HG03460 (cell line): ENCODE measurements around the gene SP140.
"Not testable (repeated sequence)": the region's sequence is repeated elsewhere in the genome, so short reads cannot be mapped to it uniquely, and the experiment has no call there.

Experiments
- ATAC-seq: cut with Tn5 transposase; IDR thresholded peaks from one replicate; pipeline ENCODE4 v1.9.1; 2021; ENCODE audit not compliant: unreplicated experiment

The SP140 gene

DNA sequence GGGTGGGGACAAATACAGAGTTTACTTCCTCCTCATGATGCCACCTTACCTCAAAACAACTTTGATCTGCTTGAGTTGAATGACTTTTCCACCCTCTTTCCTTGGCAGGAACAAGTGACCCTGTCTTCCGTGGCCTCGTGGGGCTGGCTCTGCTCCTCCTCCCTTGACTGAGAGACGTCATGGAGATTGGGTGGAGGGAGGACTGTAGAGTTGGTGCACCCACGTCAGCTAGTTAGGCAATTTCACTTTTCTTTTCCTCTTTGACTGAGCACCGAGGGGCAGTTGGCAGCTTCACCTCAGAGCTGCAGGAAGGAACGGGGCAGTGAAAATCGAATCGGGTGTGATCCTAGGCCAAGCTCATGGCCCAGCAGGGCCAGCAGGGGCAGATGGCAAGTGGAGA lies at the start of gene SP140:
Gene SP140 (plus strand): TSS at position 251 of the 400 bp plus-strand sequence. CDS start 109 bp downstream, at position 360.
- peak; percentile 71 for ATAC-seq

DNA sequence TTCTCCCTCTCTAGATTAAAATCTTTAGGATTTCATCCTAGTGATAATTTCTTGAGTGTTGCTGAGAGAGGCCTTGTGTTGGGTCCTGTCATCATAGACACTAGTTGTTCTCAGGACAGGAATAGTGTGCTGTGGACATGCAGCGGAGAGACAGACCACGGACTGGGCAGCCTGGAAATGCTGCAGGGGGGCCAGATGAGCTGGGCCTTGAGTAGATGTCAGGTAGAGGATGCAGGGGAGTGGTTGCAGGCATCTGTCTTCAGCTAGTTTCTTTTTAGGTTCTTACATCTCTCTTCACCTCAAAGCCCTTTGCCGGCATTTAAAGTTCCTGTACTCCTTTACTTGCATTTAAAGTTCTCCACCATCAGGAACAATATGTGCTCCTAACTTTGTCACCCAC lies 48.5 kb upstream of the SP140 start:
- ATAC-seq, result no peak

DNA sequence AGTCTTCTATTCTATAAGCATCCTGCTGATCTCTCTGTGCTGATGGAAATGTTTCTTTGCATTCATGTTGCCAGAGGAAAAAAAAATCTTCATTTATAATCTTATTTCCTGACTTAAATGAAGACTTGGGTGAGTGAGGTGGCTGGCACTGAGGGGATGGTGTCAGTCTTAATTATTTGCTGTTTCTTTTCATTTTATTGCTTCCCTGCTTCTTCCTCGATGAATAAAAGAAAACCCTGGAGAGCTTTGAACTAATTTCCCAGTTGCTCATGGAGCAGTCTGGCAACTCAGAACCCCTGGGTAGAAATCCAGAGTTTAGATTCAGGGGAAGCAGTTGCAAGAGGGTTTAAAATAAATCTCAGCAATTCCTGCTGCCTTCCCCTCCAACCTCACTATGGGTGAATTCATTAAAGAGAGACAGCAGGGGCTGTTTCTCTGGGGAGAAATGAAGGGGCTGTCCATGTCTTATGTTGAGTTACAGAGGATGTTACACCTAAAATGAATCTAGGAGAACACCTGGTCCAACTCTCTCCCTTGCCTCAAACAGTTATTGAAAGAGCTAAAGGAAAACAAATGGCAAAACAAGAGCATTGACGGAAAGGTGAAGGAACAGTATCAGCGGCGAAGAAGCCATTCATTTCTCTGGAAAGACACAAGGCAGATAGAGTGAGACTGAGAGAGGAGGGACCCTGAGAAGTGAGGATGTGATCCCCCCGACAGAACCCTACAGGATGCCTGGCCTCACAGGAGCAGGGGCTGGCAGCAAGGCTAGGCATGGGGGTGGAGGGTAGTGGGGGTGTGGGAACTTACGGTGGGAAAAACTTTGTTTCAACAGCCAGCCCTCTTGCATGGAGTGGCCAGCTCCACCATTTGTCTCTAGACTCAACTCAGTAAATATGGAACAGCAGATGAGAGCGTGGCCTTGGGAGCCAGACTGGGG lies 46.7 kb upstream of the SP140 start:
- no peak for ATAC-seq

DNA sequence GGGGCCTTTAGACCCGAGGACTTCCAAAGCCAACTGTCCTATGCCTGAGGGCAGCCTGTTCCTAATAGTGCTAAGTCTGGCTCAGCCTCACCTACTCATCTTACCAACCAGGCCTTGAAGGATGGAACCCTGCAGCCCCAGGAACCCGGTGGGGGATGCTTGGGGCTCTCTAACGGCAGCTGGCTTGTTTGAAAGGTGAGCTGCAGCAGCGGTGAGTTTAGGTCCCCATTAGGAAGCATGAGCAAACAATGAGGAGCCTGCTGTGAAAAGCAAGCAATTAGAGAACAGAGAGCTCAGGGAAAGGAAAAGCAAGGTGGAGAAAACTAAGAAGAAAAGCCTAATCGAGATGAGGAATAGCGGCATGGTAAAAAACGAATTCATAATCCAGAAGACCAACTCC lies 45.6 kb upstream of the SP140 start:
- no peak for ATAC-seq

DNA sequence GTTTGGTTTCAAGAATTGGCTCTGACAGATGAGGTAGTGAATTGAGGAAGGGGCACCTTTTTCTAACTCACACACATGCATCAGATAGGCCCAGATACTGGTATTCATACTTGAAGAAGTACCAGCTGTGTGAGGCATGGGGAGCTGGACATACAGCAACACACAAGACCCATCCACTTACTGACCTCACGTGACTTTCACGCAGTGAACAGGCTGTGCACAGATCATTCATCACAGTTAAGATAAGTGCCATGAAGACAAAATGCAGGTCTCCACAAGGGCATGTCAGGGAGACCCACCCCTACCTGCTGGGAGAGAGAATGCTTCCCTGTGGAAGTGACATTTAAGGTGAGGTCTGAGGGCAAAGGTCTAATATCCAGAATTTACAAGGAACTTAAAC lies 44.3 kb upstream of the SP140 start:
- no peak for ATAC-seq

DNA sequence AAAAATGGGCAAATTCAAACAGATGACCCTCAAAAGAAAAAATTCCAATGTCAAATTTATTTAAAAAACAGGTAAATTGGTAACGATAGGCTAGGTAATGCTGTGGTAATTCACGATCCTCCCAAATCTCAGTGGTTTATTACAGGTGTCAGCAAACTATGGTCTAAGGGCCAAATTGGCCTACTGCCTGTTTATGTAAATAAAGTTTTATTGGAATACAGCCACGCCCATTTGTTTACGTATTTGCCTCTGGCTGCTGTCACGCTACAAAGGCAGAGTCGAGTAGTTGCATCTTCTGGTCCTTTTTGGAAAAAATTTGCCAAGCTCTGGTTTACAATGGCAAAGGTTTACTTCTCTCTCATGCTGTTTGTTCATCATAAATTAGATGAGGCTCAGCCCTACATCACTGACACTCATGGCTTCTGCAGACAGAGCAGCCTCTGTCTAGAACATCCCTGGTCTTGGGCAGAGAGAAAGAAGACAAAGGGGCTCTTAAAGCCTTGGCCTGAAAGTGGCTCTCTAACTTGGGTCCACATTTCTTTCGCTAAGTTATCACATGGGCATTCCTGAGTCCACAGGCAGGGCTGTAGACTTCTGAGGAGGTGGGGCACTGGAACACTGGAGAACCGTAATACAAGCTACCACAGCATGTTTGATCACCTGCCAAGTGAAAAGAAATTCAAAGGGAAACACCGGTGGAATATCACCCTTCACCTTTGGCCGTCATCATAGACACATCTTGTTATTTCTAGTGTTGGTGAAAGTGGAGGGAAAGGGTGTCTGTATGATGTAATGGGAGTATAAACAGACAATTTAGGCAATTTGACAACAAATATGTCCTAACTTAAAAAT lies 40.6 kb upstream of the SP140 start:
- ATAC-seq, result no peak

DNA sequence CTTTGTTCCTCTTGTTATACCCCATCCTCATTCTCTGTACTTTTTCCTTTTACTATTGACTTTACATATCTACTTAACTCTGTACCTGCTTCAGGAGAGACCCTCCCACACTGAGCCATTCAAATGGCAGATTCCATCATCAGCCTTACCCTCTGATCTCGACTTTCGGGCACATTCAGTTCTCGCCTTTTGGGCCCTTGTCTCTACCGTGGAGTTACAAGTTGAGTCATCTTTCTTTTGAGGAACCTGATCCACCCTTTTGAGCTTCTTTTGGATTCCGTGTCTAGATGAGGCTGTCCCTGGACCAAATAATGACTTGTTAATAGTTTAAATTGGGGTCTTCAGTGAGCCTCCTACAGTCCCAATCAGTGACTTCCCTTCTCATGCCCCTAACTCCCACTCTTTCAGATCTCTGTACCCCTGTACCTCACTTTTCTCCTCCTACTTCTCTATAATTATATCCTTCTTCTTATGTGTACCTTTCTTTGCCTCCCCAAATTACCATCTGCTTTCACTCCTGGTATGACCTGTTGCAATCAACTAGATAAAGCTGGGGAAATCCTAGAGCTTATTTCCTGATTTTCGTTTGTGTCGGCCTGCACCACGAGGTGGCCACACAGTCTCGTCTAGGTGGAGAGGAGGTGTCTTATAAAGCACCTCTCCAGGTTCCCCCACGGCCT lies 23.0 kb upstream of the SP140 start:
- peak; percentile 46 for ATAC-seq

DNA sequence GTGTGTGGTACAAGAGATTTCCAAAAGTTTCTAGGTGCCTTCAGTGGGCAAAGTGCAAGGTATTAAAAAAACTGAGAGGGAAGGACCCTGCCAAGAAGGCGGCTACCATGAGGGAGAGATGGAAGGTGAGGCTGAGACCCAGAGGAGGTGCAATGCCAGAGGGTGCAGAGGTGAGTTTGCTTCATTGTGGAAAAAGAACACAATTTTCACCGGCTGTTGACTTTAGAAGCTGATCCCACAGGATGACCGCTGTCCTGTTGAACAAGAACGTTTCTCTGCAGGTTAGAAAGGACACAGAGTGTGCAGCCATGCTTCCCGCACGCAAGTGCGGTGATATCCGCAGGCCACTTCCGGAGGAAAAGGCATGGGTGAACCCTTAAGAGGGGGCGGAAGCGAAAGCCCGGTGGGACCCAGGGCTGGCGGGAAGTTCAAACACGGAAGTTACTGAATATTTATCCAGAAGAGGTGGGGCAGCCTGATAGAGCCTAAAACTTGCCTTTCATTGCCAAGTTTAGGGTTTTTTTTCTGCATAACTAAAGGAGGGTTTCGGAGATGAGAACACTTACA lies 22.3 kb upstream of the SP140 start:
- ATAC-seq, result peak; percentile 1

DNA sequence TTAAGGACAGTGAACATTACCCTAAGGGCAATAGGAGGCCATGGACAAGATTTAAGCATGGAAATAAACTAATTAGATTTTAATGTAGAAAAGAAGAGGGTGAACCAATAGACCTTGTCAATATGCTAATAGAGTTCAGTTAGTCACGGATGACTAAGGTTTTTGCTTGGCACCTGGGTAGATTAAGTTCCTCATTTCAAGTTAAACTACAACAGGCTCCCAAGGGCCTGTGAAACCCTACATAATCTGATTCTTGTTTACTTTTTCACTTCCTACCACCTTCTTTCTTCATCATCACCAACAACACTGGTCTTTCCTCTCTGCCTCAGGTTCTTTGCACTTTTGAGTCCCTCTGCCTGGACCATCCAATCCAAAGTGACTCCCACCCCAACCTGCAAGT lies 20.5 kb upstream of the SP140 start:
- peak; percentile 53 for ATAC-seq

DNA sequence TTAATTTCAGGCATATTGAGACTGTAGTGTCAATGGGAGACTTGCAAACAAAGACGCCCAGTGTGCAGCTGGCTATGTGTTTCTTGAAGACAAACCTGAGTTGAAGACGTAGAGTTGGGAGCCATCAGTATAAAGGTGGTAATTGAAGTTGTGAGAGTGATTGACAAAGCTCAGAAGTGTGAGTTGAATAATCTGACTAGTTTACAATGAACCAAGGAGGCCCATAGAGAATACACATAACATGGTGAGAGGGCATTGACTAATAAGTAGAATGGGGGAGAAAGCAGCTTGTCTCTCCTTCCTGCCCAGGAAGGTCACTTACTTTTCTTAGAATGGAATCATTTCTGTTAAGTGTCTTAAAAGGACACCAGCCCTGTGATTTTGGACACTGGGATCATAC lies 19.8 kb upstream of the SP140 start:
- ATAC-seq, result no peak

DNA sequence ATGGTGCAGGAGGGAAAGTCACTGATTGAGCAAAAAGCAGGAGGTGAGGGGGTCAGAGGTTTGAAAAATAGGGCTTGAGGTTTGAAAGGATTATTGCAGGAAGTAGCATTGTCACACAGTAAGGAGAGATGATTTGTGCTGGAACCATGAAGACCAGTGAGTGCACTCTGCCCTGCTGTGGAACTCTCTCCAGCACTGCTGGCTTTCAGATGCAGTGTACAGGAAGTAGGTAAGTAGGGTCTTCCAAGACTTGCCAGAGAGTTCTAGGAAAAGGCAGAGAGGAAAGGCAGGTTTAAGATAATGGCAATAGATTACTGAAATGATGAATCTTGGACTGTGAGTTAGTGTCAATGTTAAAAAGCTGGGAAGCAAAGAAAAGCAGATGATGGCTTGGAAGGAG lies 17.0 kb upstream of the SP140 start:
- ATAC-seq, result no peak

DNA sequence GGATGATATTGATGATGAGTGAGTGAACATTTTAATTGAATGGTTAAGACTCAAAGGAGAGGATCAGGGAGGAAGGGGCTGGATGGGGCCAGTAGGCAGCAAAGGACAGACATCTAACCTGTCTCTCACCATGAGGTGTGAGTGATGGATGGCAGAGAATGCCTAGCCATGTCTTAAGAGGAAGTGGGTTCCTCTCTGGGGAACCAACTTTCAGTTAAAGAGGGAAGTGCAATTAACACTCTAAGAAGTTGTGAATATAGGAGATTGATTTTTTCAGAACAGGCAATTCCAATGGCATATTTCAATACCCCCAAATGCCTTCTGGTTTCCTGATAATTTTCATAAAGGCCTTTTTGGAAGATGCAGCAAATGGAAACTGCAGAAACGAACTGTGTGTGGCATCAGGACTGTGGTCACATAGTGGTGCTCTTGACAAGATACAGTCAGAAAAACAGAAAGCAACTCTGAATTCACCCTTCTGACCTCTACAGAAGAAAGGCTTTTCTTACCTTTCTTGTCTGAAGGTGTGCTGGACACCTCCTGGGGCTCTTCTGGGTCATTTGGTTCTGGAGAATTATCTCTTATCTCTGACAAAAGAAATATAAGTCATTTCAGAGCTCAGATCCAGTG lies 16.0 kb upstream of the SP140 start:
- peak; percentile 57 for ATAC-seq

DNA sequence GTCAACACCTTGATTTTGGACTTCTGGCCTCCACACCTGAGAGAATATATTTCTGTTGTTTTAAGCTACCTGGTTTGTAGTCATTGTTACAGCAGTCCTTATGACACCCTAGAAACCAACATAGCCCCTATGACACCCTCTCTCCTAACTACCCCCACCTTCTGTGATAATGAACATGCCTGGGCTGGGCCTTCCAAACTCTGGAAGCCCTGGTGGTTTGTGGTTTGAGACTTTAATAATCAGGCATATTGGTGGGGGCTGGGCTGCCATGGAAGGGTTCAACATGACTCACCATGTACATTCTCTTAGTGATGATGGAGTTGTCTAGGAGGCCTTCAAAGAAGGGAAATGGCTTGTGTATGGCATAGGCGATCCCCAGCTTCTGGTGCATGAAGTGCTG lies 9.0 kb upstream of the SP140 start:
- ATAC-seq, result no peak

DNA sequence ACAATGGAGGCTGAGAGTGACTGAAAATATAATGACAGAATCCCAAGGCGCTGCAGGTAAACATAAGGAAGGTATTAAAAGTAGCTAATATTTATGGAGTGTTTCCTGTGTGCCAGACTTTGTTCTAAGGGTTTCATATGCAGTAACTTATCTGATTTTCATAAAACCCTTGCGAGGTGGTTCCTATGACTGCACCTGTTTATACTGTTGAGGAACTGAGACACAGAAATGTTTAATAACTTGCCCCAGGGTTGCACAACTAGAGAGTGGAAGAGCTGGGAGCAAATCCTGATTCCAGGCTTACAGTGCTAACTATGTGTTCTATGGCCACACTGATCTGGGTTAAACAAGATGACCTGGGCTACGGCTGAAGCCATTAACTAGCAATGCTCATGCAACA lies 8.1 kb upstream of the SP140 start:
- no peak for ATAC-seq

DNA sequence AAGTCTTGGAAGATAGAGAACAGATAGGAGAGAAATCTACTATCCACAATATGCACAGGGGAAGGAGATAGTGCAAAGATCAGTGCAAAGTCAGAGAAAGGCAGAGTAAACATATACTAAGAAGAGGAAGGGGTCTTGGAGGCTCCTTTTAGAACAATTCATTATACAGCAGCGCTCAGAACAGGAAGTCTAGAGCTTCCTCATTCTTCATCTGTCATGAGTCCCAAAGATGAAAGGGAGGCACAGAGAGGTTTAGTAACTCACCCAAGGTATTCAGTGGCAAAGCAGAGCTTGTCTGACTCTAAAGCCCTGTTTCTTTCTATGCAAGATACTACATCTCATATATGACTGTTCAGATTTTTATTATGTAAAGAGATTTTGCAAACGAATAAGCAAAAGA lies 7.1 kb upstream of the SP140 start:
- ATAC-seq, result no peak

DNA sequence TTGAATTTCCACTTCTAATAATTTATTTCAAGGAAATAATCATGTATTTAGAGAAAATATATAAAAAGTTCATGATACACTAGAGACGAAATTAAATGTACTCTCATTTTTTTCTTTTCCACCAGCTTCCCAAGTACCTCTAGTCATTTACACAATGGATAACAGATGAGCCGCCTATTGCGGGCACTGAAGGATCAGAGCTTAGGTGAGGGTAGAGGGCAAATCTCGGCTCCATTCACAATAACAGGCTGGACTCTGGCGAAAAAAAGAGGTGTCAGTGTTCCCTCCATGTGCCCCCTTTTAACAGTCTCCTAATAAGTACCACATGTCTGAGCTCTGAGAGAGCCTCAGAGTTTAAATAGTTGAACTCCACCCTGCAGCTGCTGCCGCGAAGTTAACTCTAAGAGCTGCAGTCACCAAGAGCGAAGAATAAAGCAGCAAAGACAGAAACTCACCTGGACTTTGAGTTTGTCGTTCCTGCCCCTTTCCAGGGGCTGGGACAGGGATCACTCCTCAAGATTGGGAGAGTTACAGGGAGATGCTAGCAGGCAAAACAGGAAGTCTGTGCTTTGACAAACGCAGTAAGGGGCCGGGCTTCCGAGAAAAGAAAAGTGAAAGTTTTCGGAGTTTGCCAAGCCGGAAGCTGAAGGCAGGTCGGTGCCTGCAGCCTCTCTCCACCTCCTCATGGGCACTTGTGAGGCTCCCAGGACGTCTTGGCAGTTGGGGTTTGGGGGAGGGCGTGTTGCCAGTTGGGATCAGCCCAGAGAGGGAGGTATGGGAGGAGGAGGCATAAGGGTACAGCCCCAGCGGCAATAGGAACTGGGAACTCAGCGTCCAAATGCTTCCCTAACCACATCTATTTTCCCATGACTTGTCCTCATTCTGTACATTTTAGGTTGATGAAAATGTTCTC lies 5.9 kb upstream of the SP140 start, which contains the start of gene SP110:
Gene SP110 (minus strand): TSS at position 566 of the 913 bp plus-strand sequence. CDS start 3,057 bp downstream, outside the sequence.
- ATAC-seq, result peak; percentile 87

DNA sequence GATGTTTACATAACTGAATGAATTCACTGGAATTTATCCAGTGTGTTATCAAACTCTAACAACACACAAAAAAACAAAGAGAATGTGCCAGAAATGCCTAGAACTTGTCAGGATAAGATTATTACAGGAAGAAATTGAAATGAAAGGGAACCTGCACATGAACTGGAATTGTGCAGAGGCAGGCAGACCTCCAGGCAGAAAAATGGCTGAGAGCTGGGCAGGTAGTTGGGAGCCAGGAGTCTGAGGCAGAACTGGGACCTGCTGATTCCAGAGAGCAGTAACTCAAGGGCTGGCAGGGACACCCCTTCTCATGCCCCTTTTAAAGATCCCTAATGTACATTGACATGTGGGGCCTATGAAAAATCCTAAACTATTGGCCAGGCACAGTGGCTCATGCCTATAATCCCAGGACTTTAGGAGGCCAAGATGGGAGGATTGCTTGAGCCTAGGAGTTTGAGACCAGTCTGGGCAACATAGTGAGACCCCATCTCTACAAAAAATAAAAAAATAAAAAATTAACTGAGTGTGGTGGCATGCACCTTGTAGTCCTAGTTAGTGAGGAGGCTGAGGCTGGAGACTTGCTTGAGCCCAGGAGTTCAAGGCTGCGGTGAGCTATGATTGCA lies 5.1 kb upstream of the SP140 start:
- no peak for ATAC-seq

DNA sequence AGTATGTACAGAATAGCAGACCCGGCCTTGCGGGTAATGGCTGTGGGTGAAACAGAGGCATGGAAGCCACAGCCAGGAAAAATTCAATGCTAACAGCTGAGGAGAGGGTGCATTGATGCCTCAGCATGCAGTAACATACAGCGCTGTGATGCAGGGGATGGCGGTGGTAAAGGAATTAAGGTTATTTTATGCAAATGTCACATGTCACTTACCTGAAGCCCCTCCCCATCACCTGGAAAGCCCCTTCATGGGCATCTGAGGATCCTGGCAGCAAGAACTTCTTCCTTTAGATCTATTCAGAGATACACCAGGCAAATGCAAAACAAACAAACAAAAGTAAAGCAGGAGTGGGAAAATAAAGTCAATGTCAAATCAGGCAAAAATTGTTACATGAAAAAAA lies 4.0 kb upstream of the SP140 start:
- no peak for ATAC-seq

DNA sequence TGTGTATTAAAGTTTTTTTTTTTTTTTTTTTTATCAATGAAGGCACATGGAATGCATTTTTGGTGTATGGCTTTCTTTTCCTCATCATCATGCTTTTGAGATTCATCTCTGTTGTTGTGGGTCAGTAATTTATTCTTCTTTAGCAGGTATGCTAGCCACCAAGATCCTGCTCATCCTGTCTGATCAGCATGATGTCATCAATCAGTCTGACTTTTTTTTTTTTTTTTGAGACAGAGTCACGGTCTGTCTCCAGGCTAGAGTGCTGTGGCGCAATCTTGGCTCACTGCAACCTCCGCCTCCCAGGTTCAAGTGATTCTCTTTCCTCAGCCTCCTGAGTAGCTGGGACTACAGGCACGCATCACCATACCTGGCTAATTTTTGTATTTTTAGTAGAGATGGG lies 2.7 kb upstream of the SP140 start:
- not testable (repeated sequence) for ATAC-seq
